Suprapubic skin (tissue), 4 donors: ENCODE data around the gene BCL11B. TPM values are rescaled to one million over a fixed set of nuclear protein-coding genes. Genes with fewer than 3 reads are reported as not detected.

Experiments used
- DNase-seq, 2 donors: peaks; one replicate each; pipeline ENCODE4 v3.0.0-alpha.2; 2019; ENCODE audit warnings: low spot score in 2 of 2
- H3K27ac ChIP-seq: fragments of 200-600 bp; sonication (generic); one replicate; pipeline ENCODE4 v1.5.1; 2019
- H3K27me3 ChIP-seq: fragments of 200-600 bp; sonication (generic); one replicate; pipeline ENCODE4 v1.5.1; 2019
- H3K36me3 ChIP-seq: fragments of 200-600 bp; sonication (generic); one replicate; pipeline ENCODE4 v1.5.1; 2019
- H3K4me1 ChIP-seq: fragments of 200-600 bp; sonication (generic); one replicate; pipeline ENCODE4 v1.5.1; 2019
- H3K4me3 ChIP-seq: fragments of 200-600 bp; sonication (generic); one replicate; pipeline ENCODE4 v1.5.1; 2019; ENCODE audit warnings: mild to moderate bottlenecking
- H3K9me3 ChIP-seq: fragments of 200-600 bp; sonication (generic); one replicate; pipeline ENCODE4 v1.5.1; 2019
- EP300 ChIP-seq: sonication (generic); formaldehyde crosslinking; IDR thresholded peaks from one replicate; pipeline ENCODE4 v1.6.1; 2017; ENCODE audit warnings: antibody characterized with exemption
- POLR2A ChIP-seq, 2 donors: fragments of 450-650 bp; IDR thresholded peaks; one replicate each; pipeline ENCODE4 v1.6.1; 2017; ENCODE audit warnings: antibody characterized with exemption in 2 of 2, mild to moderate bottlenecking in 2 of 2, moderate library complexity in 2 of 2
- POLR2AphosphoS5 ChIP-seq, 3 donors: sonication (generic); formaldehyde crosslinking; IDR thresholded peaks; one replicate each; pipeline ENCODE4 v1.6.1; 2017; ENCODE audit warnings: antibody characterized with exemption in 3 of 3
- WGBS: methylation state at CpG from one replicate; pipeline ENCODE4 v1.1.5; 2018; 5-methylcytosine and 5-hydroxymethylcytosine counted together
- total RNA-seq, 4 donors: library from RNA; depleted of rRNA; stranded (reverse); fragments of >200 nt; gene quantifications; one replicate each; pipeline ENCODE4 v1.1.0, GENCODE V29; 2016
- TF ChIP-seq, protein P1 (sequence below), 2 donors: fragments of 200-600 bp in 1 of 2; fragments of 450-650 bp in 1 of 2; sonication (generic) in 1 of 2; IDR thresholded peaks; one replicate each; pipeline ENCODE4 v1.5.1; 2016 to 2019; ENCODE audit warnings: antibody characterized with exemption in 2 of 2, mild to moderate bottlenecking in 1 of 2, moderate library complexity in 1 of 2

Gene BCL11B
- total RNA-seq, 4 donors from 2014 or later, result 35.9 to 53.8 (median 47.5) TPM

DNA sequence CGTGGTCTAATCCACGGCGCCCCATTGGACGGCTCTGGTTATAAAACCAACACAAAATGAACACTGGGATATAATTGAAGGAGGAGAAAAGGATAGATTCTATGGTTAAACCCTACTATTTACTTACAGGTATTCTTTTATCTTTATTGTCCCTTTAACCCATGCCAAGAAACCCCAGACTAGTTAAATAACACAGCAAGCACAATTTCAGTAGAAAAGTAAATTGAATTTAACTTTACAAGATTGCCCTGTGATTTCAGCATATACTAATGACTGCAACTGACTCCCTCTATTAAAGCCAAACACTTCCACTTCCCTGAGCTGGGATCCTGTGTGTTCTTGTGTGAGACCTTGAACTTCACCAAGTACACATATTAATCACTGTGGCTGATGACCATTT is 45.3 kb downstream of the BCL11B start:
- DNase-seq, result no peak
- no peak for TF ChIP-seq POLR2AphosphoS5 (IDR thresholded peaks at IDR 0.05)
- no peak for TF ChIP-seq POLR2A (IDR thresholded peaks at IDR 0.05)
- TF ChIP-seq EP300, result no peak
- TF ChIP-seq, protein P1, sequence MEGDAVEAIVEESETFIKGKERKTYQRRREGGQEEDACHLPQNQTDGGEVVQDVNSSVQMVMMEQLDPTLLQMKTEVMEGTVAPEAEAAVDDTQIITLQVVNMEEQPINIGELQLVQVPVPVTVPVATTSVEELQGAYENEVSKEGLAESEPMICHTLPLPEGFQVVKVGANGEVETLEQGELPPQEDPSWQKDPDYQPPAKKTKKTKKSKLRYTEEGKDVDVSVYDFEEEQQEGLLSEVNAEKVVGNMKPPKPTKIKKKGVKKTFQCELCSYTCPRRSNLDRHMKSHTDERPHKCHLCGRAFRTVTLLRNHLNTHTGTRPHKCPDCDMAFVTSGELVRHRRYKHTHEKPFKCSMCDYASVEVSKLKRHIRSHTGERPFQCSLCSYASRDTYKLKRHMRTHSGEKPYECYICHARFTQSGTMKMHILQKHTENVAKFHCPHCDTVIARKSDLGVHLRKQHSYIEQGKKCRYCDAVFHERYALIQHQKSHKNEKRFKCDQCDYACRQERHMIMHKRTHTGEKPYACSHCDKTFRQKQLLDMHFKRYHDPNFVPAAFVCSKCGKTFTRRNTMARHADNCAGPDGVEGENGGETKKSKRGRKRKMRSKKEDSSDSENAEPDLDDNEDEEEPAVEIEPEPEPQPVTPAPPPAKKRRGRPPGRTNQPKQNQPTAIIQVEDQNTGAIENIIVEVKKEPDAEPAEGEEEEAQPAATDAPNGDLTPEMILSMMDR (IDR thresholded peaks at IDR 0.05), result no peak
- H3K4me3 ChIP-seq, result no peak overlapping the region
- no peak overlapping the region for H3K27ac ChIP-seq
- no peaks in the 10 kb centered on the region for H3K9me3 ChIP-seq
- 93% methylated on average over 4 of the region's 4 CpGs for WGBS
- peaks cover 37% of the 10 kb centered on the region for H3K4me1 ChIP-seq
- peaks cover 7% of the 10 kb centered on the region for H3K27me3 ChIP-seq
- H3K36me3 ChIP-seq, result no peaks in the 10 kb centered on the region

DNA sequence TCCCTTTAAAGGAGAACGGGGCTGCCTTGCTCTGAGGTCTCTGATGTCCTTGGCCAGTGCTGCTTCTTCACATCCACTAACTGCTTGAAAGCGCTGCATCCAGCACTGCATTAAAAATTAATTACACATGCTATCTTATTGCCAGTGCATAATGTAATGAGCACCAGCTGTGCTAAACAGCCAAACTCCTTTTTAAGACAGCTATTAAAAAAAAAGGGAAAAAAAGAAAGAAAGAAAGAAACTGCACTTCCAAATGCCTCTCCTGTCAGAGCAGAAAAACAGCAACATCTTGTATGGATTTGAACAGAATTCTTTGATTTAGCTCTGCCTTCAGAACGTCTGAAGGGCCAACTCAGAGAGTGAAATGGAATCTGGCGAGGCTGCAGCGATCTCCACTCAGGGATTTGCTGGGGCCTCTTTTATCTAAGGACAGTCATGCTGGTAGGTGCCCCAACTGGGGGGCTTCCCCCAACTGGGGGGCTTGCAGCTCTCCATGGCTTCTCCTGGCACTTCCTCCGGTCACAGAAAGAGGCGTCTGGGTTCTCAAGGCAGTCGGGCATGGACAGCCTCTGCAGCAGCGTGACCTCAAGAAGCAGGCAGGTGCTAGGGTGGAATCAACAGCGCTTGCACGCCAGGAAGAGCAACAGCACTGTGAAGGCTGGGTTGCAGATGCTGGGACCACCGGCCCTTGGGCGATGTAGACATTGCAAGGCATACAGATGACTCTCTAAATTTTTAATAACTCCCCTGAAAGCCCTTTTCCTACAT is 46.4 kb downstream of the BCL11B start:
- peaks cover 27% of the 10 kb centered on the region for H3K4me1 ChIP-seq
- H3K27ac ChIP-seq, result no peak overlapping the region
- H3K27me3 ChIP-seq, result no peaks in the 10 kb centered on the region
- H3K9me3 ChIP-seq, result no peaks in the 10 kb centered on the region
- TF ChIP-seq, protein P1 (IDR thresholded peaks at IDR 0.05), result no peak
- TF ChIP-seq POLR2AphosphoS5 (IDR thresholded peaks at IDR 0.05) (no peak), EP300 (no peak), POLR2A (IDR thresholded peaks at IDR 0.05) (no peak)
- H3K36me3 ChIP-seq, result no peaks in the 10 kb centered on the region
- DNase-seq, result no peak
- WGBS, result 57% methylated on average over 13 of the region's 13 CpGs
- H3K4me3 ChIP-seq, result no peak overlapping the region

DNA sequence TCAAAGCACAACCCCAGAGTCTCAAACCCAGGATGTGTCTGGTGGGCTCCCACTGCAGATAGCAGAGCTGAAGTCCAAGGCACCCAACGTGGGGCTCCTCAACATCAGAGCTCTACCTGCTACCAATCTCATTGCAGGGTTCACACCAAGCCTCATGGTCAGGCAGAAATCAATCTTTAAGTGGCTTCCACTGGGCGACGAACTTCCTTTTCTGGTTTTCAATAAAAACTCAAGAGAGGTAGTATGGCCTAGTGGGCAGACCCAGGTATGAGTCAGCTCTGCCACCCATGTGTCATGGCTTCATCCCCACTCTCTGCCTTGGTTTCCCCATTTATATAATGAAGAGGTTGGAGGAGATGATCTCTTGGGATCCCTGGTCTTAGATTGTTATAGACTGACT is 47.0 kb downstream of the BCL11B start:
- Histone ChIP-seq H3K27me3 (no peaks in the 10 kb centered on the region), H3K27ac (no peak overlapping the region), H3K4me1 (peaks cover 20% of the 10 kb centered on the region), H3K9me3 (no peaks in the 10 kb centered on the region), H3K36me3 (no peaks in the 10 kb centered on the region), H3K4me3 (no peak overlapping the region)
- WGBS, result 77% methylated on average over 3 of the region's 3 CpGs
- DNase-seq, result no peak
- TF ChIP-seq POLR2AphosphoS5 (IDR thresholded peaks at IDR 0.05) (no peak), EP300 (no peak), POLR2A (IDR thresholded peaks at IDR 0.05) (no peak)
- TF ChIP-seq, protein P1 (IDR thresholded peaks at IDR 0.05), result no peak

DNA sequence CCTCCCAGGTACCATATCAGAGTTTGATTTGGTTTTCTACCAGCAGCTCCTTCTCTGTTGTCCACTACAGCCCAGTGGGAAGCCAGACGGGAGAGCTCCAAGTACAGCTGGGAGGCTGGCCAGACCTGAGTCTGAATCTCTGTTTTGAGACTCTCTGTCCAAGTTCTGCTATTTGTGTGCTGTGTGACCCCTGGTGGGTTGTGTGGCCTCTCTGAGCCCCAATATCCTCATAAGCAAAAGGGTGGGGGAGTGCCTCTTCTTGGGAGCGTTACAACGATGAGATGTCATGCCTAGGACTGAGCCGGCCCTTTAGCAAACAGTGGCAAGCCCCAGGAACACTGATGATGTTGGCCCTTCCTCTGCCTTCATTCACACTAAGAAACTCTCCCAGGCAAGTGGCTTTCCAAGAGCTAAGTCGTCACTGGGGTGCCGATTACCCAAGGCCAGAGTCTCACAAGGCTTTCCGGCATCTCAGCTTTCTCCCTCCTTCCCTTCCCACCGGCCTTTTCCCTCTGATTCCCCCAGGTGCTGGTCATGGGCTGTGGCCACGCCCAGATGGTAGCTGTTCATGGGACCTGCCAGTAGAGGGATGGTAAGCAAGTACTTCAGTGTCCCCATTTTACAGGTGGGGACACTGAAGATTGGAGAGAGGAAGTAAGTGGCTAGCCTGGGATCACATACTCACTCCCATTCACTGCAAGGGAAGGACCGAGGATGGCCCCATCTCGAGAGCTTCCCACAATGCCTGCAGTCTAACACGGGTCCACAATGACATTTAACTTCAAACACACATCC is 47.7 kb downstream of the BCL11B start:
- Histone ChIP-seq H3K4me3 (no peak overlapping the region), H3K9me3 (no peaks in the 10 kb centered on the region), H3K27me3 (no peaks in the 10 kb centered on the region), H3K27ac (no peak overlapping the region), H3K36me3 (no peaks in the 10 kb centered on the region), H3K4me1 (peaks cover 15% of the 10 kb centered on the region)
- no peak for TF ChIP-seq POLR2AphosphoS5 (IDR thresholded peaks at IDR 0.05)
- TF ChIP-seq POLR2A (IDR thresholded peaks at IDR 0.05), result no peak
- TF ChIP-seq, protein P1 (IDR thresholded peaks at IDR 0.05), result no peak
- TF ChIP-seq EP300, result no peak
- no peak for DNase-seq
- 82% methylated on average over 11 of the region's 12 CpGs for WGBS

DNA sequence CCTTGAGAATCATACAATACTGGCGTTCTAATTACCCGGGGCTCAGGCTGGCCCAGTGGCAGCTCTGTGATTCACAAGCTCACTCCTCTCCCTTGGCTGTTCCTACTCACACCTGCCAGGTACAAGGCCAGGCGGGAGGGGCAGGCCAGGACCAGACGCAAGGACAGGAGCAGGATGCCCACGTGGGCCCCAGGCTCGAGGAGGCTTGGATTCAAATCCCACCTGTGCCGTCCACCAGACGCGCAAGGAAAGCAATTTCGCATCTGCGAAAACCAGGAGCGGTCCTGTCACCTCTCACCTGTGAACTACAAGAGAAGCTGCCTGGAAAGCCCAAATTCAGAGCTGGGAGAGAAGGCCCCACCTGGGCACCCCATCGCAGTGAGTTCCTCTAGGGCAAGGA is 50.6 kb downstream of the BCL11B start:
- Histone ChIP-seq H3K27me3 (no peaks in the 10 kb centered on the region), H3K27ac (no peak overlapping the region), H3K4me3 (no peak overlapping the region), H3K9me3 (no peaks in the 10 kb centered on the region), H3K36me3 (no peaks in the 10 kb centered on the region), H3K4me1 (peaks cover 20% of the 10 kb centered on the region)
- TF ChIP-seq POLR2A (IDR thresholded peaks at IDR 0.05) (no peak), EP300 (no peak), POLR2AphosphoS5 (IDR thresholded peaks at IDR 0.05) (no peak)
- TF ChIP-seq, protein P1 (IDR thresholded peaks at IDR 0.05), result no peak
- DNase-seq, result no peak
- 82% methylated on average over 13 of the region's 13 CpGs for WGBS
